ENCODE results near the gene MS4A13.
A peak's percentile ranks its signal among the peaks of the same experiment; 100 is the strongest.
"Not testable (repeated sequence)": the region's sequence is repeated elsewhere in the genome, so short reads cannot be mapped to it uniquely, and the experiment has no call there.

Gene MS4A13

GRCh38 chr11:60515144-60515855, at the start of gene MS4A13:
TSS of gene MS4A13 (plus strand) at chr11:60515392. CDS start at chr11:60518084, 2,692 bp downstream.
- DNase-seq (ENCODE audit: low spot score) = no peak

- DNase-seq (ENCODE audit: low spot score) = no peak
Measured at GRCh38 chr11:60468829-60469228, 46.4 kb upstream of the MS4A13 start.

- DNase-seq (ENCODE audit: low spot score) = no peak
Measured at GRCh38 chr11:60469723-60470122, 45.5 kb upstream of the MS4A13 start.

GRCh38 chr11:60477035-60477445, 38.2 kb upstream of the MS4A13 start:
- DNase-seq (ENCODE audit: low spot score) = no peak

GRCh38 chr11:60482361-60482760, 32.8 kb upstream of the MS4A13 start:
- DNase-seq (ENCODE audit: low spot score) = no peak

- no peak for DNase-seq (ENCODE audit: low spot score)
Measured at GRCh38 chr11:60485987-60486386, 29.2 kb upstream of the MS4A13 start.

- no peak for DNase-seq (ENCODE audit: low spot score)
Measured at GRCh38 chr11:60492488-60493009, 22.6 kb upstream of the MS4A13 start, which contains the start of gene MS4A12. TSS of gene MS4A12 (plus strand) at chr11:60492778. CDS start at chr11:60497319, 4,541 bp downstream.

GRCh38 chr11:60493454-60493853, 21.7 kb upstream of the MS4A13 start:
- DNase-seq (ENCODE audit: low spot score) = no peak

- DNase-seq (ENCODE audit: low spot score) = no peak
Measured at GRCh38 chr11:60498399-60498798, 16.8 kb upstream of the MS4A13 start.

GRCh38 chr11:60498853-60499252, 16.3 kb upstream of the MS4A13 start:
- DNase-seq (ENCODE audit: low spot score) = no peak

GRCh38 chr11:60500276-60500910, 14.8 kb upstream of the MS4A13 start:
- DNase-seq (ENCODE audit: low spot score) = no peak

- no peak for DNase-seq (ENCODE audit: low spot score)
Measured at GRCh38 chr11:60502221-60502775, 12.9 kb upstream of the MS4A13 start.

GRCh38 chr11:60504219-60504905, 10.8 kb upstream of the MS4A13 start:
- DNase-seq (ENCODE audit: low spot score) = no peak

- DNase-seq (ENCODE audit: low spot score) = not testable (repeated sequence)
Measured at GRCh38 chr11:60509609-60510008, 5.6 kb upstream of the MS4A13 start.

GRCh38 chr11:60510209-60510608, 5.0 kb upstream of the MS4A13 start:
- DNase-seq (ENCODE audit: low spot score) = not testable (repeated sequence)

- DNase-seq (ENCODE audit: low spot score) = no peak
Measured at GRCh38 chr11:60511393-60511792, 3.8 kb upstream of the MS4A13 start.

GRCh38 chr11:60512651-60513225, 2.5 kb upstream of the MS4A13 start:
- DNase-seq (ENCODE audit: low spot score) = no peak

- no peak for DNase-seq (ENCODE audit: low spot score)
Measured at GRCh38 chr11:60513496-60514460, 1.4 kb upstream of the MS4A13 start.

- no peak for DNase-seq (ENCODE audit: low spot score)
Measured at GRCh38 chr11:60528465-60528864, 13.3 kb downstream of the MS4A13 start.

- peak; percentile 51 for DNase-seq (ENCODE audit: low spot score)
Measured at GRCh38 chr11:60528934-60529333, 13.7 kb downstream of the MS4A13 start.

All from globus pallidus (tissue), 1 donor.